ENCODE data around the gene GJB4.

GJB4 gene

DNA sequence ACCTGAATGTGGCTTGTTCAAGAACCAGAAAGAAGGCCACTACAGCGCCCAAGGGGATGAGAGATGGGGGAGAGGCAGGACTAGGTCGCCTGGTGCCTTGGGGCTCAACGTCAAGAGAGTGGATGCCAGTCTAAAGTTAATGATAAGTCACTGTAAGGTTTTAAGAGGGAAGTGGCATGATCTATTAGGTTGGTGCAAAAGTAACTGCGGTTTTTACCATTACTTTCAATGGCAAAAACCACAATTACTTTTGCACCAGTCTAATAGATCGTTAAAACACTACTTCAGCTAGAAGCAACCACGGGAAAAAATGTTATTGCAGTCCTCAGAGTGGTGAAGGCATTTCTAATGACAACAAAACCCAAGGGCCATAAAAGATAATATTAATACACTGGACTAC, 18.8 kb downstream of the GJB4 start:
- no peak for DNase-seq (ENCODE audit: low spot score)

GRCh38 chr1:34779005-34779404, 19.5 kb downstream of the GJB4 start:
- DNase-seq (ENCODE audit: low spot score) = no peak

DNA sequence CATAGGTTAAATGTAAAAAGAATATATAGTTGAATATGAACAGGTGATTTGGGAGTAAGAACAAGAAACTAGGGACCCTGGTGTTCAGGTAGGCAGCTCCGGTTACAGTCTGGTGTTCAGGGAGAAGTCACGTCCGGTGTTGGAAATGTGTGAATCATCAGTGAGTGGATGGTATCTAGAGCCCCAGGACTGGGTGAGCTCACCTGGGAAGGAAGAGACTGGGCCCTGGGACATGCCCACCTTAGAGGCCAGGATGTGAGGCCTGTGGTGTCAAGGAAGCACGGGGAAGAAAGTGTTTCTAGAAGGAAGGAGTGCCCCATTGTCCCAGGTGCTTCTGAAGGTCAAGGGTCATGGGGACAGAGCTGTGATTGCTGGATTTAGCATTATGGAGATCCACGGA, 20.0 kb downstream of the GJB4 start:
- no peak for DNase-seq (ENCODE audit: low spot score)

DNA sequence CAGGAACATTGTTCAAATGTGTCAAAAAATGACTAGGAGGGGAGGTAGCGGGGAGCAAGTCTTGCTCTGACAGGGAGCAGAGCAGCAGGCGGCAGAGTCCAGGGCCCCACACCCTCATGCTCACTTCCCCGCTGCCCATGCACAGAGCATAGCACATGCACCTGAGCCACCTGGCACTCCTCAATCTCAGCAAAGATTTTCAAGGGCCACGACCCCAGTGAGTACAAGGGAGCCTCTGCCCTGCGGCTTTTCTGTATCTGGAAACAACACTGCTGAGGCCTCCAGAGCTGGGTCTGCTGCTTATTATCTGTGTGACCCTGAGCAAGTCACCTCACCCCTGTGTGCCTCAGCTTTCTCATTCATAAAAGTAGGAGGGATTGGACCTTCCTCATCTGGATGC, 20.4 kb downstream of the GJB4 start:
- no peak for DNase-seq (ENCODE audit: low spot score)

DNA sequence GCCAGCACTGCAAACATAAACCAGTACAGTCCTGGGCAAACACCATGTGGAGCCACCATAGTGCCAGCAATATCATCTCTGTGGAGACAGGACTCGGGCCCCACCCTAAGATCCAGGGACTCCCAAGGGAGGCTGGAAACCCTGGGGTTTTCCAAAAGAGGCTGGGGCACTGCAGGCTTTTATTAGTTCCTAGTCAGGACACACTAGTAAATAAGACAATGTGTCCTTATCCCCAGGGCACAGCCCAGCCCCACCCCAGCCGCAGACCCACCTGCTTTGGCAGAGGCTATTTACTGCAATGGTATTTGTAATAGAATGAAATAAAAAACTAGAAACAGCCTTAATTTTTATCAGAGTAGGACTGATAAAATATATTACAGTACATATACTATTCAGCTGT, 21.0 kb downstream of the GJB4 start:
- DNase-seq (ENCODE audit: low spot score) = no peak

DNA sequence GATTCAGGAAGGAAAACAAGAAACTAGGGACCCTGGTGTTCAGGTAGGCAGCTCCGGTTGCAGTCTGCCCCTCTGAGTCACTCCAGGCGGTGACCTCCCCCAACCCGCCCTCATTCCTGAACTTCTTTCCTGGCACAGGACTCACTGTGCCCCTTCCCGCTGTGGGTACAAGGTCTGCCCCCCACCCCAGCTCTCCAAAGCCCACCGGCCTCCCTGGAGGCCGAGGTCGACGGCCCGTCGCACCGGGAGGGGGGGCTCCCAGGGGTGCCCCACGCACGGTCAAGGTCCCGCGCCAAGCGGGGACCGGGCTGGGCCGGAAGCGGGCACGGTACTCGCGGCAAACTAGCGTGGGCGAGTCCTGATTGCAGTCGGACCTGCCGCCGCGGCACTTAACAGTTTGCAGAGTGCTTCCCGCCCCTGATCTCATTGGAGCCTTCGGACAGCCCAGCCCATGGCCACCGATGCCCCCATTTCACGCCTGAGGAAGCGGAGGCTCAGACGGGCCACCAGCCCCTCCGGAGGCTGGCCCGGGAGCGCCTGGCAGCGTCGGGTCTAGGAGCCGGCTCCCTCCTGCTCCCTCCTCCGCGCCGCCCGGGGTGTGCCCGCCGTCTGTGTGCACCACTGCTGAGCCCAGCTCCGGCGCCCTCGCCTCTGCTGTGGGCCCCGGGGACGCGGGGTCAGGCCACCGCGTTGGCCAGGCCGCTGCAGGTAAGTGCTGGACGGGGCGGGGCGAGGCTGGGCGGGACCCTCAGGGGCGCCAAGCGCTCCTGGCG, 21.7 kb downstream of the GJB4 start, which contains the start of gene GJB3:
GJB3 (plus strand) TSS at position 144 of the 773 bp plus-strand sequence. CDS start 3,549 bp downstream, outside the sequence.
- peak; percentile 71 for DNase-seq (ENCODE audit: low spot score)

- no peak for DNase-seq (ENCODE audit: low spot score)
Measured at GRCh38 chr1:34781844-34782391, 22.4 kb downstream of the GJB4 start.

DNA sequence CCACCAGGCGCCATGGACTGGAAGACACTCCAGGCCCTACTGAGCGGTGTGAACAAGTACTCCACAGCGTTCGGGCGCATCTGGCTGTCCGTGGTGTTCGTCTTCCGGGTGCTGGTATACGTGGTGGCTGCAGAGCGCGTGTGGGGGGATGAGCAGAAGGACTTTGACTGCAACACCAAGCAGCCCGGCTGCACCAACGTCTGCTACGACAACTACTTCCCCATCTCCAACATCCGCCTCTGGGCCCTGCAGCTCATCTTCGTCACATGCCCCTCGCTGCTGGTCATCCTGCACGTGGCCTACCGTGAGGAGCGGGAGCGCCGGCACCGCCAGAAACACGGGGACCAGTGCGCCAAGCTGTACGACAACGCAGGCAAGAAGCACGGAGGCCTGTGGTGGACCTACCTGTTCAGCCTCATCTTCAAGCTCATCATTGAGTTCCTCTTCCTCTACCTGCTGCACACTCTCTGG, 25.2 kb downstream of the GJB4 start:
- DNase-seq (ENCODE audit: low spot score) = no peak

GRCh38 chr1:34785231-34785874, 25.8 kb downstream of the GJB4 start:
- DNase-seq (ENCODE audit: low spot score) = no peak

GRCh38 chr1:34785875-34786470, 26.4 kb downstream of the GJB4 start:
- no peak for DNase-seq (ENCODE audit: low spot score)

DNA sequence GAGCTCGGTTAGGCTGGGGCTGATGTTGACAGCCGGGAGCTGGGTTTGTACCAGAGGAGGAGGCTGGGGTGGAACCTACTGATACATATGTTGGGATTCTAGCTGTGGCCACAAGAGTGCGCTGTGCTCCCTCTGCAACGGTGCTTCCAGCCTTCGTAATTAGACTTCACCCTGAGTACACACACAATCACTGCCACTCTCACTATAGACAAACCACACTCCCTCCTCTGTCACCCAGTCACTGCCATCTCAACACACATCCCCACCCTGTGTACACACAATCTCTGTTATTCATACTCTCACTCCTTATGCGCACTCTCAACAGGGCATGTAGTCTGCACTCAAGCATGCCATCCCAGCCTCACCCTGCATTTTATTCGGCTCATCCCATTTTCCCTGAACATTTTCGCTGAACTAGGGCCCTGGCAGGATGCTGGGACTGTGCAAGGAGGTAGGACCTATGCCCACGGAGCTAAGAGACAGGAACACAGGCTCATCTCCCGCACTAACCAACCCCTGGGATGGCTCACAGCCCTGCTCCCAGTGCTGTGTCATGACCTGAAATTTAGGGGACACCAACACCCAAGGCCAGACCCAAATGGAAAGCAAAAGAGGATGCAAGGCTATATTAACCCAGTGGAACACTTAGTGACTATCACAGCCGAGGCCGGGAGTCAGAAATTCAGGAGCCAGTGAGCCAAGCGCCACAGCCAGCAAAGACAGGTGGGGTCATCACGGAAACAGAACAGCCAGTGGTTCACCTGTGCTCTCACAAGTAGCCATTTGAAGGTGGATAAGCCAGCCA, 27.2 kb downstream of the GJB4 start:
- DNase-seq (ENCODE audit: low spot score) = peak; percentile 80

- no peak for DNase-seq (ENCODE audit: low spot score)
Measured at GRCh38 chr1:34787461-34788420, 28.2 kb downstream of the GJB4 start.

GRCh38 chr1:34790985-34791384, 31.4 kb downstream of the GJB4 start:
- no peak for DNase-seq (ENCODE audit: low spot score)

DNA sequence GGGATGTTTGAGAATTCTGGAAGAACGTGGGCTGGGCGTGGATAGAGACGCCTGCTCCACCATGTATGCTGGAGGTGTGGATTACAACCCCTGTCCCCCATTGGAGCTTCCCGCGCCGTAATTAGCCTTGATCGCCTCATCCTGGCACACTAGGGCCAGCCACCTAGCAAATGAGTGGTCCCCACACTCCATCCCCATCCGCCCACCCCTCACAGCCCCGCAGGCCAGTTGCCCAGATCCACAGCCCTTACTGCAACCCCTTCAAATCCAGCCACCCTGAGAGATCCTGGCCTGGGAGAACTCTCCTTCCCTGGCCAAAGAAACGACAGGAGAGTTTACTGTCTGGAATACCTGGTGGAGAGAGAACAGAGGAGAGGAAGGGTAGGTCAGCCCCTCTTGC, 32.9 kb downstream of the GJB4 start:
- no peak for DNase-seq (ENCODE audit: low spot score)

DNA sequence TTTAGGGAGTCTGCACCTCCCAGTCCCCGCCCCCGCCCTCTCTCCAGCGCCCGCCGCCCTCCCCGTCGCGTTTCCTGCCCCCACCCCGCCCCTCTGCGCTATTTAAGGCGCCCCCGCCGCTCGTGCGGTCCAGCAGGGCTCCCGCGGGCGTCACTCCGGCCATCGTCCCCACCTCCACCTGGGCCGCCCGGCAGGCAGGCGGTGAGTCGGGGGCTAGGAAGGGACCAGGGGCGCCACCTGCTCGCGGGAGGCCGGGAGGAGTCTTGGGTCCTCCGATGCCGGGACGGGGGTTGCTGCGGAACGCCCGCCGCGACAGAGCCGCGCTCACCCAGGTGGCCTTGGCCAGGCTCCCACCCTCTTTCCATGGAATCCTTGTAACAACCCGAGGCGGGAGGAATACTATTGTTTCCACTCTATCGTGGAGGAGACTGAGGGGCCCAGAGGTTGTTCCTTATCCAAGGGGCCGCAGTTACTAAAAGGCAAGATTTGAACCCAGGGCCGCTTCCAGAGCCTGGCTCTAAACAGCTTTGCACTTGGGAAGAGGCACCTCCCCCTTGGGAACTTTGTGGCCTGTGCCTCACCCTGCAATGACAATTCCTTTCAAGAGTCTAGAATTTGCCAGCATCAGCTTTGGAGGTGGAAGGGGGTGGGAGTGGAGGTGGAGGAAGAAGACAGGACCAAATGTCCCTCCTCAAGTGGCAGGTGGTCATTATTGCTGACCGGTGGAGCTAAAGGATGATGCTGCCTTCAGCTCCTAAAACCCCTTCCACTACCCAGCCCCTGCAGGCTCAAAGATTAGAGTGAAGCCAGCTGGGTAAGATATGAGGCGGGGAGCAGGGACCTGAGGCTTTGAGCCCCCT, 33.6 kb downstream of the GJB4 start, which contains the start of gene GJA4:
GJA4 (plus strand) TSS at position 132 of the 860 bp plus-strand sequence. CDS start 1,215 bp downstream, outside the sequence.
- no peak for DNase-seq (ENCODE audit: low spot score)

GRCh38 chr1:34794001-34794789, 34.7 kb downstream of the GJB4 start:
- DNase-seq (ENCODE audit: low spot score) = no peak

DNA sequence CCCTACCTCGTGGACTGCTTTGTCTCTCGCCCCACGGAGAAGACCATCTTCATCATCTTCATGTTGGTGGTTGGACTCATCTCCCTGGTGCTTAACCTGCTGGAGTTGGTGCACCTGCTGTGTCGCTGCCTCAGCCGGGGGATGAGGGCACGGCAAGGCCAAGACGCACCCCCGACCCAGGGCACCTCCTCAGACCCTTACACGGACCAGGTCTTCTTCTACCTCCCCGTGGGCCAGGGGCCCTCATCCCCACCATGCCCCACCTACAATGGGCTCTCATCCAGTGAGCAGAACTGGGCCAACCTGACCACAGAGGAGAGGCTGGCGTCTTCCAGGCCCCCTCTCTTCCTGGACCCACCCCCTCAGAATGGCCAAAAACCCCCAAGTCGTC, 35.2 kb downstream of the GJB4 start:
- DNase-seq (ENCODE audit: low spot score) = no peak

DNA sequence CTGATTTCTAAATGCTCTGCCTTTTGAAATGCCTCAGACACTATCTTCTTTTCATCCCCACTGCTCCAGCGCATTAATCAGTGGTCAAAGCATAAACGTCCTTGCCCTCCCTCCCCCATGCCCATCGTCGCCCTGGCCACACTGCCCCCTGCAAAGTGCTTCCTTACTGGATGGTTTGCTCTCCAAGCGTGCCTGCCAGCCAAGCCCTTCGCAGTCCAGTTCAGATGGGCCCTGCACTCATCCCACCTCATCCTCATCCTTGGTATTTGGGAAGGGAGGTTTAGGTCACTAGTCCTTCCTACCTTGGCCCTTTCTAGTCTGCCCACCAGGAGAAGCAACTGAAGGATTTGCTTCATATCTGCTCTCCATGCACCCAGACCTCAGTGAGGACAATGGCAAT, 36.4 kb downstream of the GJB4 start:
- no peak for DNase-seq (ENCODE audit: low spot score)

GRCh38 chr1:34796990-34797389, 37.5 kb downstream of the GJB4 start:
- no peak for DNase-seq (ENCODE audit: low spot score)

Measured in D341Med (cell line).